Nephron (organoid): ENCODE results near the gene IL3RA.

Source experiments
- H3K27ac Mint-ChIP-seq, 3 experiments: 2 replicates each; pipeline ENCODE4 v1.8.0; 2020; ENCODE audit warnings: mixed read lengths in 3 of 3, mild to moderate bottlenecking in 2 of 3, moderate library complexity in 1 of 3
- H3K27me3 Mint-ChIP-seq: 2 replicates; pipeline ENCODE4 v1.8.0; 2021; ENCODE audit warnings: low read depth, mild to moderate bottlenecking, moderate library complexity, mixed read lengths
- H3K36me3 Mint-ChIP-seq: 2 replicates; pipeline ENCODE4 v1.8.0; 2020; ENCODE audit warnings: low read depth, mixed read lengths
- H3K4me1 Mint-ChIP-seq: 2 replicates; pipeline ENCODE4 v1.8.0; 2020; ENCODE audit warnings: mixed read lengths
- H3K4me3 Mint-ChIP-seq, 3 experiments: 2 replicates each; pipeline ENCODE4 v1.8.0; 2020; ENCODE audit warnings: mild to moderate bottlenecking in 3 of 3, mixed read lengths in 3 of 3, moderate library complexity in 2 of 3
- H3K9me3 Mint-ChIP-seq: 2 replicates; pipeline ENCODE4 v1.8.0; 2020; ENCODE audit warnings: mixed read lengths
- TF ChIP-seq, protein P1 (sequence below), 3 experiments: fragments of 200-600 bp; sonication (generic); IDR thresholded peaks; one replicate each; pipeline ENCODE4 v1.5.0; 2021; ENCODE audit warnings: antibody characterized with exemption in 3 of 3; ENCODE audit not compliant: unreplicated experiment in 3 of 3

The IL3RA gene

DNA sequence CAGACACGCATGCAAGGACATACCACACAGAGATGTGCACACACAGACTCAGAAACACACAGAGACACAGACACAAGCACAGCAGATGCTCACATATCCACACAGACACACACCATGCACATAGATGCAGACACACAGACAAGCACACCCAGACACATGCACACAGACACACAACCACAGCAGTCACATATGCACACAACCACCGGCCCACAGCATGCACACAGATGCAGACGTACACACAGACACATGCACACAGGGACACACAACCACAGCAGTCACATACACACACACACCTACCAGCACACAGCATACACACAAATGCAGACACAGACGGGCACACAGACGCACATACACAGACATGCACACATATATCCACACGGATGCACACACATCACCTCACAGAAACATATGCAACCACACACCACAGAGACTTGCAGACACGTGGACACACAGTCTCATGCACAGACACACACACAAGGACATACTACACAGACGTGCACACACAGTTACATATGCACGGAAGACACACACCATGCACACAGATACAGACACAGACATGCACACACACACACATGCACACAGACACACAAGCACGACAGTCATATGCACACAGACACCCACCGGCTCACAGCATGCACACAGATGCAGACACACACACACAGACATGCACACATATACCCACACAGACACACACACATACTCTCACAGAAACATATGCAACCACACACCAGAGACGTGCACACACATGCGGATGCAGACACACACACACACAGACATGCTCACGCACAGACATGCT, 80.6 kb downstream of the IL3RA start:
- Mint-ChIP-seq H3K36me3 (peaks cover 47% of the 10 kb centered on the region), H3K4me1 (no peaks in the 10 kb centered on the region), H3K9me3 (peaks cover 17% of the 10 kb centered on the region), H3K27me3 (no peaks in the 10 kb centered on the region), H3K27ac (no peak overlapping the region), H3K4me3 (no peak overlapping the region)
- TF ChIP-seq, protein P1, sequence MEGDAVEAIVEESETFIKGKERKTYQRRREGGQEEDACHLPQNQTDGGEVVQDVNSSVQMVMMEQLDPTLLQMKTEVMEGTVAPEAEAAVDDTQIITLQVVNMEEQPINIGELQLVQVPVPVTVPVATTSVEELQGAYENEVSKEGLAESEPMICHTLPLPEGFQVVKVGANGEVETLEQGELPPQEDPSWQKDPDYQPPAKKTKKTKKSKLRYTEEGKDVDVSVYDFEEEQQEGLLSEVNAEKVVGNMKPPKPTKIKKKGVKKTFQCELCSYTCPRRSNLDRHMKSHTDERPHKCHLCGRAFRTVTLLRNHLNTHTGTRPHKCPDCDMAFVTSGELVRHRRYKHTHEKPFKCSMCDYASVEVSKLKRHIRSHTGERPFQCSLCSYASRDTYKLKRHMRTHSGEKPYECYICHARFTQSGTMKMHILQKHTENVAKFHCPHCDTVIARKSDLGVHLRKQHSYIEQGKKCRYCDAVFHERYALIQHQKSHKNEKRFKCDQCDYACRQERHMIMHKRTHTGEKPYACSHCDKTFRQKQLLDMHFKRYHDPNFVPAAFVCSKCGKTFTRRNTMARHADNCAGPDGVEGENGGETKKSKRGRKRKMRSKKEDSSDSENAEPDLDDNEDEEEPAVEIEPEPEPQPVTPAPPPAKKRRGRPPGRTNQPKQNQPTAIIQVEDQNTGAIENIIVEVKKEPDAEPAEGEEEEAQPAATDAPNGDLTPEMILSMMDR (IDR thresholded peaks at IDR 0.05; ENCODE audit: unreplicated experiment in 3 of 3): no peak

DNA sequence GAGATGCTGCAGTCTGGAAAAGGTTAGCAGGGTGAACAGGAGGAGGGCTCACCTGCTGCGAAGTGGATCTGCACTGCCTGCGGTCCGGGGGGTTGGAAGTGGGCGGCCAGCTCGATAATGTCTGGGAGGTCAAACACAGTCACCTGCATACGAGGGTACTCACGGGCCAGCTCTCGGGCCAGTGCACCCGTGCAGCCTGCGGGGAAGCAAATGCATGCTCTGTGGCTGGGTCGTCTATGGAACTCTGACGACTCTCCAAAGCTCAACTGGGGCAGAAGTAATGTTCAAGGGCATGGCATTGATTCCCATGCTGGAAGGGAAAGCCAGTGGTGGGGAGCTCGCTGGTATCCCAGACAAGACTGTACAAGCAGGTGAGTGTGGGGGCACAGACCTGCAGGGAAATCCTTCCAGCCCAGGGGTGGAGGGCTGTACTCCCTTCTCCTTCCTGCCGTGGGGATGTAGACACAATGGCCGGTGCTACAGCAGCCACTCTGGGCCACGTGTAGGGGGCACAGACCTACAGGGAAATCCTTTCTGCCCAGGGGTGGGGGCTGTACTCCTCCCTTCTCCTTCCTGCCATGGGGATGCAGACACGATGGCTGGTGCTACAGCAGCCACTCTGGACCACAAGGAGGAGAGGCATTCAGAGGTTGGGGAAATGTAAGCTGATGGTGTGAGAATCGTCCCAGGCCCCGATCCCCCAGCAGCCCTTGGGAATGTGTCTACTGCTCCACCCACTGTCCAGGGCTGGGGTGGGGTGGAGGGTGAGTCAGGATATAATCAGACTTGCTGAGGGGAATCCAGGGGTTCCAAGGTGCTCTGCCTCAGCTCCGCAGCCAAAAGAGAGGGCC, 81.6 kb downstream of the IL3RA start:
- TF ChIP-seq, protein P1 (IDR thresholded peaks at IDR 0.05; ENCODE audit: unreplicated experiment in 3 of 3): no peak
- H3K4me3 Mint-ChIP-seq: no peak overlapping the region
- no peaks in the 10 kb centered on the region for H3K27me3 Mint-ChIP-seq
- H3K9me3 Mint-ChIP-seq: peaks cover 18% of the 10 kb centered on the region
- no peaks in the 10 kb centered on the region for H3K4me1 Mint-ChIP-seq
- H3K27ac Mint-ChIP-seq: no peak overlapping the region
- H3K36me3 Mint-ChIP-seq: peaks cover 50% of the 10 kb centered on the region

DNA sequence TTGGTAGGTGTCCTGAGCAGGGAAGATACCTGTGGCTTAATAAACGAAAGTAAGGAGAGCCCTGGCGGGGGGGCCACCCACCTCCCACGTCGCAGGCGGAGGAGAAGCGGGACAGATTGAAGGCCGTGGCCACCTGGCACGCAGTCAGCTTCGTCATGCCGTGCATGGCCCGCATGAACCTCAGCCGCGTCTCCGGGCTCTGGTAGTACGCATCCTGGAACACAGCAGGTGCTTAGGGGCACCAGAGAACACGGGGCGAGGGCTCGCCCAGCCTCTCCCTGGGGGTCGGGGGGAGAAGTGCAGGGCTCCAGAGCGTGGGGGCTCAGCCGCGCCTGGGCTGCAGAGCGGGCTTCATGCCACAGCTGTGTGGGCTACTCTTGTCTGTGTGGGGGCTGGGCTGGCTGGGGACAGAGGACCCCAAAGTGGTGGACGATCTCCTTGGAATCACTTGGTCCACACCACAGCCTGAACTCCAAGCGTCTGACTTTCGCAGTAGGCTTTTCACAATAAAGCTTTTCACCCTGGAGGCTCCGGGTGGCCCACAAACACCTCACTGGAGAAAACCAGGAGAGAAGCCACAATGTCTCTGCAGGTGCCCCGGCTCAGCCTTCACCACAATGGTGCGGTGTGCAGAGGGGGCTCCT, 82.4 kb downstream of the IL3RA start:
- peaks cover 26% of the 10 kb centered on the region for H3K9me3 Mint-ChIP-seq
- H3K27ac Mint-ChIP-seq: no peak overlapping the region
- no peaks in the 10 kb centered on the region for H3K27me3 Mint-ChIP-seq
- H3K4me1 Mint-ChIP-seq: no peaks in the 10 kb centered on the region
- peaks cover 51% of the 10 kb centered on the region for H3K36me3 Mint-ChIP-seq
- TF ChIP-seq, protein P1 (IDR thresholded peaks at IDR 0.05; ENCODE audit: unreplicated experiment in 3 of 3): no peak
- no peak overlapping the region for H3K4me3 Mint-ChIP-seq

DNA sequence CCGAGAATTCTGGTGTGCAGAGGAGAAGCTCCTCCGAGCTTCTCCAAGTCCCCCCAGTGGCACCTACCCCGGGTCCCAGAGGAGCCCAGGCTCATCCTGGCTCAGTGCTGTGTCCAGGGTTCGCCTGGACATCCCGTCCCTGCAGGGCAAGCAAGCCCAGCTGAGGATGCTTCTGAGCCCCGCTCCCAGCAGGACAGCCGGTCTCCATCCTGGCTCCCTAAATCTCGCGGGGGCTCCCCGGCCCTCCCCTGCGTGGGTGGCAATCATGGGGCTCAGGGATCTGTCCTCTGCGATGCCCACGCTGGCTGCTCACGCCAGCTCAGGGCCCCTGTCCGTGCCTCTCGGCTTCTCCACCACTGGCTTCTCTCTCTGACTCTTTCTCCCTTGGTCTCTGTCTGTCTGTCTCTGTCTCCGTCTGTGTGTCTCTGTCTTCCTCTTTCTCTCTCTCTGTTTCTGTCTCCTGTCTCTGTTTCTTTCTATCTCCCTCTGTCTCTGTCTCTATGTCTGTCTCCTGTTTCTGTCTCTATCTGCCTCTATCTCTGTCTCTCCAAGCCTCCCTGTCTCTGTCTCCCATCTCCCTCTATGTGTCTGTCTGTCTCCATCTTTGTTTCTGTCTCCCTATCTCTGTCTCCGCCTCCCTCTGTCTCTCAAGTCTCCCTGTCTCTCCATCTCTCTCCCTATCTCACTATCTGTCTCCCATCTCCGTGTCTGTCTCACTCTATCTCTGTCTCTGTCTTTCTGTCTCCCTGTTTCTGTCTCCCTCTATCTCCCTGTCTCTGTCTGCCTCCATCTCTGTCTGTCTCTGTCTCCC, 83.2 kb downstream of the IL3RA start:
- H3K36me3 Mint-ChIP-seq: peaks cover 55% of the 10 kb centered on the region
- peaks cover 31% of the 10 kb centered on the region for H3K9me3 Mint-ChIP-seq
- H3K4me3 Mint-ChIP-seq: no peak overlapping the region
- no peak overlapping the region for H3K27ac Mint-ChIP-seq
- H3K27me3 Mint-ChIP-seq: no peaks in the 10 kb centered on the region
- H3K4me1 Mint-ChIP-seq: no peaks in the 10 kb centered on the region
- TF ChIP-seq, protein P1 (IDR thresholded peaks at IDR 0.05; ENCODE audit: unreplicated experiment in 3 of 3): no peak

DNA sequence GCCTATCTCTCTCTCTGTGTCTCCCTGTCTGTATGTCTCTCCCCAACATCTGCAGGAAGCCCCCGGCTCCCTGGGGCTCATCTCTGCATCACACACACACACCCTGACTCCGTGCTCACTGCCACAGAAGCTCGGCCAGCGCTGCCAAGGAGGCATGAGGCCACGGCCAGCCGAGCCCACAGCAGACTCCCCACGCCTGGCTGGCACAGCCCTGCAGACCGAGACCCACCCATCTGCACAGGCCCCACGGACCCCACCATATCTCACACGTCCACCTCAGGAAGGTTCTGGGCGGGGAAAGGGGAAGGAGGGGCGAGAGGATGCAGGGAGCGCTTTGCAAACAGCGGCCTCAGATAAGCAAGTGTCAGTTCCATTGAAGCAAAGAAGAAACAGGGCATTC, 83.8 kb downstream of the IL3RA start:
- TF ChIP-seq, protein P1 (IDR thresholded peaks at IDR 0.05; ENCODE audit: unreplicated experiment in 3 of 3): no peak
- H3K4me3 Mint-ChIP-seq: no peak overlapping the region
- H3K27ac Mint-ChIP-seq: no peak overlapping the region
- peaks cover 38% of the 10 kb centered on the region for H3K9me3 Mint-ChIP-seq
- H3K36me3 Mint-ChIP-seq: peaks cover 57% of the 10 kb centered on the region
- no peaks in the 10 kb centered on the region for H3K4me1 Mint-ChIP-seq
- no peaks in the 10 kb centered on the region for H3K27me3 Mint-ChIP-seq
